Occipital lobe (tissue), 2 donors: ENCODE data around the gene ST6GALNAC1. TPM values are rescaled to one million over a fixed set of nuclear protein-coding genes. Genes with fewer than 3 reads are reported as not detected.
"Not testable (repeated sequence)": the region's sequence is repeated elsewhere in the genome, so short reads cannot be mapped to it uniquely, and the experiment has no call there.

ENCODE experiments used
- DNase-seq: peaks from one replicate; lab custom pipeline; 2025; lab: John Stamatoyannopoulos, UW
- total RNA-seq: library from RNA; depleted of rRNA; stranded (reverse); fragments of >200 nt; gene quantifications from one replicate; pipeline ENCODE4 v1.2.3, GENCODE V29; 2014

ST6GALNAC1 gene
- total RNA-seq, 1 donor from 2014 or later, result 1.7 TPM

DNA sequence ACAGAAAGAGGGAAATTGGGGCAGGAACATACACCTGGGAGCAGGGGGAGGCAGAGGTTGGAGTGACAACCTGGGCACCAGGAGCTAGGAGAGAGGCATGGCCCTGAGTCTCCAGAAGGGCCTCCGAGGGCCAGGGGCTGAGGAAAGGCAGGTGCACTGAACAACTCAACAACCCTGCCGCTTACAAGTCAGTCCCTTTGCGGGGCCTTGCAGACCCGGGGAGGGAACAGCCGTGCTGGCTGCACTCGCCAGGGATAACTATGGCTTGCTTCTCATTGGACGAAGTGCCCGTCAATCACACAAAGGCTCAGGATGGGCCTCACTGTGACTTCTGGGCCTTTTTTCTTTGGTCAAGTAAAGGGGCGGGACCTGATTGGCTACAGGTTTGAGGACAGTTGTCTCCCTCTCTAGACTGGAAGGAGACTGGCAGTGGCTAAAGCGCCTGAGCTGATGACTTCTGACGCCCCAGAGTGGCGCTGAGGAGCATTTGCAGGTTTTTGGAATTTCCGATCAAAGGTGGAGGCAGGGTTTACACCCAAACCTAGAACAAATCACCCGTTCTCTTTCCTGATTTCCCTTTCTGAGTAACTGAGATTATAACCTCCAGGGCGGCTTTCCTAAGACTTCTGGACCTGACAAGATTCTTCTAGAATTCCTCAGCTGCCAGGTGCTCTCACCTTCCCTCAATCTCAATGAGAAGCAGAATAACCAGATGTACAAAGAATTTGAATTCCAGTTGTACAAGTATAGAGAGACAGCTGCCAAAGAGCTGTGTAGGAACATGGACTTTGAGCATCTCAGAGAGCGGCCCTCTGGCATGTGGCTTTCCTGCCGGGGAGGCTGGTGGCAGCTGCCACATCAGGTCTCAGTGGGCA, 30.3 kb downstream of the ST6GALNAC1 start:
- no peak for DNase-seq

- DNase-seq, result no peak
Measured at GRCh38 chr17:76612465-76612864, 31.1 kb downstream of the ST6GALNAC1 start.

- DNase-seq, result no peak
Measured at GRCh38 chr17:76611758-76612157, 31.8 kb downstream of the ST6GALNAC1 start.

- DNase-seq, result not testable (repeated sequence)
Measured at GRCh38 chr17:76611080-76611749, 32.3 kb downstream of the ST6GALNAC1 start.

GRCh38 chr17:76606685-76607084, 36.9 kb downstream of the ST6GALNAC1 start:
- not testable (repeated sequence) for DNase-seq

GRCh38 chr17:76601065-76601464, 42.5 kb downstream of the ST6GALNAC1 start:
- DNase-seq, result no peak

DNA sequence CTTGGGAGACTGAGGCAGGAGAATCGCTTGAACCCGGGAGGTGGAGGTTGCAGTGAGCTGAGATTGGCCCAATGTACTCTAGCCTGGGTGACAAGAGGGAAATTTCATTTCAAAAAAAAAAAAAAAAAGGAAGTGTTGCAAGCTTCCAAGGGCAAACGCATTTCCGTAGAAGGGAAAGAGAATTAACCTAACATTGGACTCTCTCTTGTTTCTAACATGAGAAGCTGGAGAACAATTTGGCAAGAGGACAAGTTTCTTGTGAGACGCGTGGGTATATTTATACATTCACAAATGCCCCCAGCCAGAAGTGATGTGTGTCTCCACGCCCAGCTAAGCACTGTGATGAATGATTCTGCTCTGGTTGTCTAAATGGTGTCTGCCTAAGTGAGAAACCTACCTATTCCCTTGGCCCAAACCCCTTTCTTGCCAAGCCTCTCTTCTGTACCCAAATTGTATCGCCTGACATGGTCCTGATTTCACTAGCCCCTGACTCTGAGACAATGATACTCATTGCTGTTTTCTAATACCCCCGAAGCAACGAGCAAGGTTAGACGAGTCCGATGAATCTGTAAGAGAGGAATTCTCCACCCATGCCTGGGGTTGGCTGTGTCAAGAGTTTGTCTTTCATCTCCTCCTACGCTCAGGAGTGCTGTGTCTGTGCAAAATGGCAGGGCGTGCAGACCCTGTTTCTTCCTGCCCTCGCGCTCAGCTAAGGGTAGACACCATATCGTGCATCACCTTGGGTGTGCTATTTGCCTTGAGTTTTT, 43.7 kb downstream of the ST6GALNAC1 start:
- DNase-seq, result no peak

DNA sequence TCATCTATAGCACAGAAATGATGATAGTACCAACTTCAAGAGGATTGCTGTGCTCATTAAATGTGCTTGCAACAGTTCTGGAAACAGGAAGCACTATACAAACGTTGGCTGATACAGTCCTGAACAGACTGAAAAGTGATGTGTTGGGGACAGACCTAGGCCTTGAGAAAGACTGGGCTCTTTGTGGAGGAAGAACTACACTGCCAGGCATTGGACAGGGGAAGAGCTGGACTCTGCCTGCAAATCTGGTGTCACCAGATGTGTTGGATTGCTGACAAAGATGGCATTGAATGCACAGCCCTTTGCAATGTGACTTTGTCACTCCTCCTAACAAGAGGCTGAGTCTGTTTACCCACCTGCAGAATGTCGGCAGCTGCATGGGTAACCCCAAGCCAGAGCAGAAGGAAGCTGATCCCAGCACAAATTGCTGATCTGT, 45.5 kb downstream of the ST6GALNAC1 start:
- DNase-seq, result peak; percentile 49

GRCh38 chr17:76597156-76598003, 46.2 kb downstream of the ST6GALNAC1 start:
- DNase-seq, result no peak

- DNase-seq, result no peak
Measured at GRCh38 chr17:76594690-76595089, 48.9 kb downstream of the ST6GALNAC1 start.

DNA sequence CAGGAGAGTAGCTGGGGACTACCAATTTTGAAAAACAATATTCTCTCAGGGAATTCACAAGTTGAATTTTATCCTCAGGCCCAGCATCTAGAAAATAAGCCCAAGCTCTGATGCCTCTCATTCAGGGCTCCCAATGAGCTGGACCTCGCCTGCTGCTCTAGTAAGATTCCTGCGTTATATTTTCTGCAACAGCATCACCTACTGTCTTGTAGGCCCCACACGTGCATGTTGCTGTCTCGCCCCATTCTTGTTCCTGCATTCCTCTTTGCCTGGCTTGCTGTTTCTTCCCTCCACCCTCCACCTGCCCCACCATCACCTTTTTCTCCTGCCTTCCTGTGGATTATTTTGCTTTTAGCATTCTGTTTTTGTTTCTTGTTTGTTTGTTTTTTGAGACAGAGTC, 49.6 kb downstream of the ST6GALNAC1 start:
- no peak for DNase-seq

- DNase-seq, result no peak
Measured at GRCh38 chr17:76593384-76593826, 50.2 kb downstream of the ST6GALNAC1 start.

GRCh38 chr17:76588182-76588581, 55.4 kb downstream of the ST6GALNAC1 start:
- no peak for DNase-seq

DNA sequence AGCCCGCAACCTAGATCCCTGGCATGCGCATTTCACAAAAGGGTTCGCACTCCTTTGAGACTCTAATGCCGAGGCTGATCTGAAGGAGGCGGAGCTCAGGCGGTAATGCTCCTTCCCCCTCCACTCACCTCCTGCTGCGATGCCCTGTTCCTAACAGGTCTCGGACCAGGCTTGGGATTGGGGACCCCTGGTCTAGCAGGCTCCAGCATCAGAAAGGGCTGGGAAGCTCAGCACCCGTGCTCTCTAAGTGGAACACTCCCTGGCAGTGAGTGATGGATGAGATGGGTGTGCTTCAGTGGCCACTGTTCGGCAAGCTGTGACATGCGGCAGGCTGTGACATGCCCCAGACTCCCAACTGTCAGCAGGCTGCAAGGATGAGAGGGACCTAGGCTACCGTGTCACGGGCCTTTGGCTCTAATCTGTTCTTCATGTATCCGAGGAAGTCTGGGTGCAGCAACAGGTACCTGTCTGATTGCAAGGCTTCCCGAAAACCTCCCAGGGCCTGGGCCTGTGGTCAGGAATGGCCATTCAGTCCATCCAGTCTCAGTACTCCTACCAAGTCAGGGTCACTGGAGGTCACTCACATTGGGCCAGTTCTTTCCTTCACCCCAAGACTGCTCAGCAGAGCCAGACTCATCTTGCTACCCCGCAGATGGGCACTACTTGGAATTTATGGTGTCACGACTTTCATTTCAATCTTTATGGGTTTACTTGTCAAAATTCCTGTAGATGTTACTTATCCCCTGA, 56.6 kb downstream of the ST6GALNAC1 start:
- no peak for DNase-seq

DNA sequence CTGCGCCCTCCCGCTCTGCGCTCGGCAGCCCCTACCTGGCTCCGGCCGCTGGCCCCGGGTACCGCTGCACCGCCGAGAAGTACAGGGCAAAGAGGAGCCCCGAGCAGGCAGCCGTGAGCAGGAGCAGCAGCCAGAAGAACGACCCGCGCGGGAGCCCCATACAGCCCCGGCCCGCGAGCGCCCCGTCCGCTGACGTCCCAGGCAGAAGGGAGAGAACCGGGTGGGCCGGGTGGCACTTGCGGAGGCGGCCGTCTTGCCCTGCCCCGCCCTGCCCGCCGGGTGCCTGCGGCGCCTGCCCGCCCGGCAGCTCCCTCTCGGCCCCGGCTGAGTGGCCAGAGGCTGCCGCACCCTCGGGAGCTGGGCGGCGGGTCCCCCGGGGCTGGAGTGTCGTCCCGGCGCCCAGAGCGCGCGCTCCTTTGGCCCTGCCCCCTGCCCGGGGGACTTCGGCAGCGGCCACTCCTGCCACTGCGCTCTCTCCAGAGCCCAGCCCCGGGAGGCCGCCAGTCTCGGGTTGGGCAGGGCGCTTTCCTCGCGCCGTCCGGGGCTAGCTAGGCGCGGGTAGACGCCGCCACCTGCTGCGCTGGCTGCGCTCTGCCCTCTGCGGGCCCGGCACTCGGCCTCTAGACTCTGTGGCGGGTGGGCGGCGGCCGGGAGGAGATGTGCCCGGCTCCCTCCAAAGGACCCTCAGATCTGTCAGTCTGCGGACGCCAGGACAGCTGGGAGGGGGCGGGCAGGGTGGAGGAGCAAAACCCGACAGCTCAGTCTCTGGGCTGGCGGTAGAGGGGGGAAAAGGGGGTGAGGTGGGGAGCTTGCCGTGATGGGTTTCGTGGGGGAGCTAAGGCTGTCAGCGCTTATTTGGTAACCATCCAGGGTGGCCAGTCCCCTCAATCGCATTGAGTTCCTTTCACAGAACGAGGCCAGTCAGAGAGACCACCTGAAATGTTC, 57.6 kb downstream of the ST6GALNAC1 start, which contains the start of gene ST6GALNAC2:
ST6GALNAC2 (minus strand) TSS at position 212 of the 945 bp plus-strand sequence; CDS start at position 160, 52 bp downstream.
- DNase-seq, result no peak

DNA sequence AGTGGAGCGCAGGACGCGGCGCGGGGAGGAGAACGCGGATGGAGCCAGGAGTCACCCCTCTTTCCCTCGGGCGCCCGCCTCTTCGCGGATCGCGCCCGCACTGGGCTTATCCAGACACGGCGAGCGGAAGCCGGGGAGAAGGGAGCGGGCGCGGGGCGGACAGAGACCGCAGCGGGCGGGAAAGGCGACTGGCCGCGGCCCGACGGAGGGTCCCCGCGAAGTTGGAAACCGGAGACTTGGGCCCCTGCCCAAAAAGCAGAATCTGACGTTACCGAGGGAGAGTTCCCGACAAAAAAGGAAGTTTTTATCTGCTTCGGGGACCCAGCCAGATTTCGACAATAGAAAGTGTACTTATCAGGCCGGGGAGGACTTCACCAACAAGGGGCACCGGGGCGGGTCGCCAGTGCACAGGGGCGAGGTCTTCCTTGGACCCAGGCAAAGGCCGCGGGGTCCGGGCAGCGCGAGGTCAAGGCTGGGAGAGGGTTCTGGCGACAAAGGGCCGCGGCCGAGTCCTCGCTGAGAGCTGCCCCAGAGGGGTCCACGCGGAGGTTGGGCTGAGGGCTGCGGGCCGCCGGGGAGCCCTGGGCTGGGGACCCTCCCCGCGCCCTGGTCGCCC, 58.4 kb downstream of the ST6GALNAC1 start:
- no peak for DNase-seq

- DNase-seq, result no peak
Measured at GRCh38 chr17:76584427-76585032, 59.0 kb downstream of the ST6GALNAC1 start.

DNA sequence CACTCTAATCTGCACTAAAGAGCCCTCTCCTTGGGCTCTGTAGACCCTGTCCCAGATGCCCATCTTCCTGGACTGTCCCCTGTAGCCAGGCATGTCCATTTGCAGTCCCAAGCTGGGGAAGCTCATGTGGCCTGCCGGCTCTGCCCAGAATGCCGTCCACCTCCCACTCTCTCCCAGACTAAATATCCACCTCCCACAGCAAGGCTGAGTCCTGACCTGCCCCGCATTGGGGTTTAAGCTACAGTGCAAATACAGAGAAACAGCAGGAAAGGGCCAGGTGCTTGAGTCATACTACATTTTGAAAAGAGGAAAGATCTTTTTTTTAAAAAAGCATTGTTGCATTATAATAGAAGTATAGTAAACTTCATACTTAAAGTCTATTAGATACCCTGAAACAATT, 60.9 kb downstream of the ST6GALNAC1 start:
- no peak for DNase-seq
